H1 (cell line): Measurements from ENCODE around the gene SERPINA6.

ENCODE experiments used
- CHD2 ChIP-seq: IDR thresholded peaks from 2 replicates; pipeline ENCODE4 v1.6.1; 2012; ENCODE audit warnings: low read length, improper control_type of control experiment
- CREB1 ChIP-seq: IDR thresholded peaks from 2 replicates; pipeline ENCODE4 v1.6.1; 2012; ENCODE audit warnings: inconsistent platforms
- EGR1 ChIP-seq: IDR thresholded peaks from 2 replicates; pipeline ENCODE4 v1.6.1; 2011; ENCODE audit warnings: low read depth, low read length, borderline replicate concordance
- EZH2 ChIP-seq: fragments of 200-600 bp; sonication (generic); IDR thresholded peaks from 2 replicates; pipeline ENCODE4 v1.7.1; 2012; ENCODE audit warnings: low read depth, mild to moderate bottlenecking, moderate library complexity, low read length, inconsistent platforms; ENCODE audit not compliant: severe bottlenecking
- KDM5A ChIP-seq: fragments of 200-600 bp; IDR thresholded peaks from 2 replicates; pipeline ENCODE4 v1.7.1; 2012; ENCODE audit warnings: mild to moderate bottlenecking, low read length, inconsistent platforms, mixed read lengths
- RBBP5 ChIP-seq: IDR thresholded peaks from 2 replicates; pipeline ENCODE4 v1.7.1; 2012; ENCODE audit warnings: low read depth, mild to moderate bottlenecking, inconsistent platforms, low read length, moderate library complexity, borderline replicate concordance
- SP1 ChIP-seq: IDR thresholded peaks from 2 replicates; pipeline ENCODE4 v1.6.1; 2011; ENCODE audit warnings: low read depth, low read length
- TBP ChIP-seq: IDR thresholded peaks from 2 replicates; pipeline ENCODE4 v1.6.1; 2011; ENCODE audit warnings: low read depth, low read length, improper control_type of control experiment
- ZNF274 ChIP-seq: IDR thresholded peaks from 2 replicates; pipeline ENCODE4 v1.7.0; 2012; ENCODE audit warnings: low read length, borderline replicate concordance; ENCODE audit errors: extremely low read depth
- TF ChIP-seq, protein P1 (sequence below), 3 experiments: IDR thresholded peaks; 1 replicate in 2 of 3; 2 replicates in 1 of 3; pipeline versions ENCODE4 v1.5.1 to v1.6.1; 2011; ENCODE audit warnings: low read length in 3 of 3, mild to moderate bottlenecking in 3 of 3, inconsistent platforms in 2 of 3, low read depth in 1 of 3, moderate library complexity in 1 of 3; ENCODE audit not compliant: insufficient read depth in 1 of 3; ENCODE audit errors: control extremely low read depth in 1 of 3

DNA sequence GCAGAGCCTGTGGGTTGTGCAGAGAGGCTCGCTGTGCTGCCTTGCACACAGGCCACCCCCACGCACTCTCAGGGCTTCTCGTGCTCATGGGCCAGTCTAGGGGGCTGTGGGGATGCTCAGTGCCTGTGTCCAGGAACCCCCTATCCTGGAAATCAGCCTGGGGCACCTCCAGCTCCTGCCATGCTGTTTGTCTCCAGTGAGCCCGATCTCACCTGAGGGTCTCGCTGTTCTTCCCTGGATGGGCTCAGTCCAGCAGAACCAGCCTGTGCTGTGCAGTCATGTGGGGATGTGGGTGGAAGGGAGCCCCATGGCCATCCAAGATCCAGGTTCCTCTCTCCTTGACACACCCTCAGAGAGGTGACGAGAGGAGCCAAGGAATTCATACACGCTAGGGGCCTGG lies 38.5 kb upstream of the SERPINA6 start:
- no peak for TF ChIP-seq KDM5A
- no peak for TF ChIP-seq CREB1
- TF ChIP-seq EZH2, result no peak
- no peak for TF ChIP-seq ZNF274
- TF ChIP-seq, protein P1, sequence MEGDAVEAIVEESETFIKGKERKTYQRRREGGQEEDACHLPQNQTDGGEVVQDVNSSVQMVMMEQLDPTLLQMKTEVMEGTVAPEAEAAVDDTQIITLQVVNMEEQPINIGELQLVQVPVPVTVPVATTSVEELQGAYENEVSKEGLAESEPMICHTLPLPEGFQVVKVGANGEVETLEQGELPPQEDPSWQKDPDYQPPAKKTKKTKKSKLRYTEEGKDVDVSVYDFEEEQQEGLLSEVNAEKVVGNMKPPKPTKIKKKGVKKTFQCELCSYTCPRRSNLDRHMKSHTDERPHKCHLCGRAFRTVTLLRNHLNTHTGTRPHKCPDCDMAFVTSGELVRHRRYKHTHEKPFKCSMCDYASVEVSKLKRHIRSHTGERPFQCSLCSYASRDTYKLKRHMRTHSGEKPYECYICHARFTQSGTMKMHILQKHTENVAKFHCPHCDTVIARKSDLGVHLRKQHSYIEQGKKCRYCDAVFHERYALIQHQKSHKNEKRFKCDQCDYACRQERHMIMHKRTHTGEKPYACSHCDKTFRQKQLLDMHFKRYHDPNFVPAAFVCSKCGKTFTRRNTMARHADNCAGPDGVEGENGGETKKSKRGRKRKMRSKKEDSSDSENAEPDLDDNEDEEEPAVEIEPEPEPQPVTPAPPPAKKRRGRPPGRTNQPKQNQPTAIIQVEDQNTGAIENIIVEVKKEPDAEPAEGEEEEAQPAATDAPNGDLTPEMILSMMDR (IDR thresholded peaks at IDR 0.05; ENCODE audit: control extremely low read depth in 1 of 3, insufficient read depth in 1 of 3, low read depth in 1 of 3, low read length in 3 of 3), result no peak
- no peak for TF ChIP-seq TBP
- no peak for TF ChIP-seq EGR1
- no peak for TF ChIP-seq RBBP5
- no peak for TF ChIP-seq SP1
- no peak for TF ChIP-seq CHD2
